ENCODE results near the gene IFNAR1. TPM values are rescaled to one million over a fixed set of nuclear protein-coding genes. Genes with fewer than 3 reads are reported as not detected.

IFNAR1 gene
- total and polyA plus RNA-seq, 9 of the 15 experiments (the other 6 are each of a cell fraction or from before 2014, with no cell fraction given): 8.6 to 31.8 (median 14.8) TPM

DNA sequence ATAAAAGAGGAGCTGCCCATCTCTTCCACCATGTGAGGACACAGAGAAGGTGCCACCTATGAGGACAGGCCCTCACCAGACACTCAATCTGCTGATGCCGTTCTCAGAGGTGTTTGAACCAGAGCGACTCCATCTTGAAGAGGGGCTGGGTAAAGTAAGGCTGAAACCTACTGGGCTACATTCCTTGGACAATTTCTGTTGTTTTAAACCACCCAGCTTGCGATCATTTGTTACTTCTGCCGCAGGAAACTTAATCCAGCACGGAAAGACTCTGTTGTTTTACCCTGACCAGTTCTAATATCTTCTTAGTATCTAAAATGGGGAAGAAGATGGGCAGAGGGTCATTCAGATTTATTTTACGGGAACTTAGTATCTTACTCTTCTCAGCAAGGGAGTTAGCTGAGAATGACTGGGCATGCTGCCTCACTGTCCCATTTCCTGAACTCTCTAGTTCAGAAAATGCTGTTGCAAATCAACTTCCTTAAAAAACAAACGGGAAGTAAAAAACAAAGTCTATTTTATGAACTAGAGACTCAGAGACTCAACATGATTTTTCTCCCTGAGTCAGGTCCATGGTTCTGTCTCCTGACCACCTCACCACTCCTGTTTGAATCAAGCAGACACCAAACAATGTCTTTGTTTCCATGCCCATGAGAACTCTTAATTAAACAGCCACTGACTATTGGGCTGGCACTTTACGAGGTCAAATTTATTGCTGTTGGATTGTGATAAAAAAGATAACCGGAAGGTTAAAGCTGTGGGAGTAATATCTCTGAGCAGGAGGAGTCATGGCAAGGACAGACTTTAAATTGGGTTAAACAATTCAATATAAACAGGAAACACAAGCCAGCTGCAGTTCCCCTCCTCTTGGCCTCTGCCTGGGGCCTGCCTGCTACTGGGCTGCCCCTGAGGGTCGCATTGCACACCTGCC lies 23.8 kb upstream of the IFNAR1 start (continued):
- no peak for TF ChIP-seq CBX1 (IDR thresholded peaks at IDR 0.05; ENCODE audit: low read depth)
- no peak for TF ChIP-seq FOXA1 (IDR thresholded peaks at IDR 0.05; ENCODE audit: borderline replicate concordance)
- TF ChIP-seq DPF2 (IDR thresholded peaks at IDR 0.05): peak; percentile 80
- no peak for TF ChIP-seq PRPF4 (IDR thresholded peaks at IDR 0.05; ENCODE audit: insufficient read depth, low read depth, low read length, poor library complexity, severe bottlenecking)
- TF ChIP-seq ZSCAN29 (IDR thresholded peaks at IDR 0.05): no peak
- peak; percentile 96 for TF ChIP-seq DMBX1 (CRISPR knock-in tag; IDR thresholded peaks at IDR 0.05; ENCODE audit: borderline replicate concordance)
- TF ChIP-seq TEAD1 (CRISPR knock-in tag; IDR thresholded peaks at IDR 0.05): peak in 1 of 2 experiments; percentile 96; a peak in 2 of 4 replicates
- TF ChIP-seq, protein P1, sequence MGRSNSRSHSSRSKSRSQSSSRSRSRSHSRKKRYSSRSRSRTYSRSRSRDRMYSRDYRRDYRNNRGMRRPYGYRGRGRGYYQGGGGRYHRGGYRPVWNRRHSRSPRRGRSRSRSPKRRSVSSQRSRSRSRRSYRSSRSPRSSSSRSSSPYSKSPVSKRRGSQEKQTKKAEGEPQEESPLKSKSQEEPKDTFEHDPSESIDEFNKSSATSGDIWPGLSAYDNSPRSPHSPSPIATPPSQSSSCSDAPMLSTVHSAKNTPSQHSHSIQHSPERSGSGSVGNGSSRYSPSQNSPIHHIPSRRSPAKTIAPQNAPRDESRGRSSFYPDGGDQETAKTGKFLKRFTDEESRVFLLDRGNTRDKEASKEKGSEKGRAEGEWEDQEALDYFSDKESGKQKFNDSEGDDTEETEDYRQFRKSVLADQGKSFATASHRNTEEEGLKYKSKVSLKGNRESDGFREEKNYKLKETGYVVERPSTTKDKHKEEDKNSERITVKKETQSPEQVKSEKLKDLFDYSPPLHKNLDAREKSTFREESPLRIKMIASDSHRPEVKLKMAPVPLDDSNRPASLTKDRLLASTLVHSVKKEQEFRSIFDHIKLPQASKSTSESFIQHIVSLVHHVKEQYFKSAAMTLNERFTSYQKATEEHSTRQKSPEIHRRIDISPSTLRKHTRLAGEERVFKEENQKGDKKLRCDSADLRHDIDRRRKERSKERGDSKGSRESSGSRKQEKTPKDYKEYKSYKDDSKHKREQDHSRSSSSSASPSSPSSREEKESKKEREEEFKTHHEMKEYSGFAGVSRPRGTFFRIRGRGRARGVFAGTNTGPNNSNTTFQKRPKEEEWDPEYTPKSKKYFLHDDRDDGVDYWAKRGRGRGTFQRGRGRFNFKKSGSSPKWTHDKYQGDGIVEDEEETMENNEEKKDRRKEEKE (IDR thresholded peaks at IDR 0.05; ENCODE audit: borderline replicate concordance in 1 of 2, control insufficient read depth in 1 of 2, low read depth in 2 of 2, low read length in 1 of 2): no peak
- peak; percentile 94 for TF ChIP-seq ZNF76 (CRISPR knock-in tag; IDR thresholded peaks at IDR 0.05; ENCODE audit: borderline replicate concordance)
- no peak for TF ChIP-seq GTF2E2 (tag; IDR thresholded peaks at IDR 0.05)
- TF ChIP-seq, protein P2, sequence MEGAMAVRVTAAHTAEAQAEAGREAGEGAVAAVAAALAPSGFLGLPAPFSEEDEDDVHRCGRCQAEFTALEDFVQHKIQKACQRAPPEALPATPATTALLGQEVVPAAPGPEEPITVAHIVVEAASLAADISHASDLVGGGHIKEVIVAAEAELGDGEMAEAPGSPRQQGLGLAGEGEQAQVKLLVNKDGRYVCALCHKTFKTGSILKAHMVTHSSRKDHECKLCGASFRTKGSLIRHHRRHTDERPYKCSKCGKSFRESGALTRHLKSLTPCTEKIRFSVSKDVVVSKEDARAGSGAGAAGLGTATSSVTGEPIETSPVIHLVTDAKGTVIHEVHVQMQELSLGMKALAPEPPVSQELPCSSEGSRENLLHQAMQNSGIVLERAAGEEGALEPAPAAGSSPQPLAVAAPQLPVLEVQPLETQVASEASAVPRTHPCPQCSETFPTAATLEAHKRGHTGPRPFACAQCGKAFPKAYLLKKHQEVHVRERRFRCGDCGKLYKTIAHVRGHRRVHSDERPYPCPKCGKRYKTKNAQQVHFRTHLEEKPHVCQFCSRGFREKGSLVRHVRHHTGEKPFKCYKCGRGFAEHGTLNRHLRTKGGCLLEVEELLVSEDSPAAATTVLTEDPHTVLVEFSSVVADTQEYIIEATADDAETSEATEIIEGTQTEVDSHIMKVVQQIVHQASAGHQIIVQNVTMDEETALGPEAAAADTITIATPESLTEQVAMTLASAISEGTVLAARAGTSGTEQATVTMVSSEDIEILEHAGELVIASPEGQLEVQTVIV (CRISPR knock-in tag; IDR thresholded peaks at IDR 0.05; ENCODE audit: borderline replicate concordance): no peak; the same call in 1 of the 2 replicates
- TF ChIP-seq C11orf30 (IDR thresholded peaks at IDR 0.05; ENCODE audit: low read depth): 0 out of 2 replicates have a peak, but pooled peaks have one; percentile 6
- TF ChIP-seq, protein P3, sequence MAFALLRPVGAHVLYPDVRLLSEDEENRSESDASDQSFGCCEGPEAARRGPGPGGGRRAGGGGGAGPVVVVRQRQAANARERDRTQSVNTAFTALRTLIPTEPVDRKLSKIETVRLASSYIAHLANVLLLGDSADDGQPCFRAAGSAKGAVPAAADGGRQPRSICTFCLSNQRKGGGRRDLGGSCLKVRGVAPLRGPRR (CRISPR knock-in tag; IDR thresholded peaks at IDR 0.05): peak; percentile 69; the same call in 1 of the 2 replicates
- TF ChIP-seq GABPA (tag; conservative IDR thresholded peaks at IDR 0.05; ENCODE audit: low read depth): 0 out of 2 replicates have a peak, but pooled peaks have one; percentile 17
- TF ChIP-seq BRD4 (IDR thresholded peaks at IDR 0.05): no peak; the same call in 1 of the 2 replicates
- TF ChIP-seq HOXB6 (CRISPR knock-in tag; IDR thresholded peaks at IDR 0.05; ENCODE audit: borderline replicate concordance): no peak
- TF ChIP-seq, protein P4, sequence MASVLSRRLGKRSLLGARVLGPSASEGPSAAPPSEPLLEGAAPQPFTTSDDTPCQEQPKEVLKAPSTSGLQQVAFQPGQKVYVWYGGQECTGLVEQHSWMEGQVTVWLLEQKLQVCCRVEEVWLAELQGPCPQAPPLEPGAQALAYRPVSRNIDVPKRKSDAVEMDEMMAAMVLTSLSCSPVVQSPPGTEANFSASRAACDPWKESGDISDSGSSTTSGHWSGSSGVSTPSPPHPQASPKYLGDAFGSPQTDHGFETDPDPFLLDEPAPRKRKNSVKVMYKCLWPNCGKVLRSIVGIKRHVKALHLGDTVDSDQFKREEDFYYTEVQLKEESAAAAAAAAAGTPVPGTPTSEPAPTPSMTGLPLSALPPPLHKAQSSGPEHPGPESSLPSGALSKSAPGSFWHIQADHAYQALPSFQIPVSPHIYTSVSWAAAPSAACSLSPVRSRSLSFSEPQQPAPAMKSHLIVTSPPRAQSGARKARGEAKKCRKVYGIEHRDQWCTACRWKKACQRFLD (CRISPR knock-in tag; IDR thresholded peaks at IDR 0.05): peak; percentile 98
- TF ChIP-seq SNIP1 (IDR thresholded peaks at IDR 0.05; ENCODE audit: low read depth): no peak
